ENCODE measurements around the gene SIRT5.

The SIRT5 gene

DNA sequence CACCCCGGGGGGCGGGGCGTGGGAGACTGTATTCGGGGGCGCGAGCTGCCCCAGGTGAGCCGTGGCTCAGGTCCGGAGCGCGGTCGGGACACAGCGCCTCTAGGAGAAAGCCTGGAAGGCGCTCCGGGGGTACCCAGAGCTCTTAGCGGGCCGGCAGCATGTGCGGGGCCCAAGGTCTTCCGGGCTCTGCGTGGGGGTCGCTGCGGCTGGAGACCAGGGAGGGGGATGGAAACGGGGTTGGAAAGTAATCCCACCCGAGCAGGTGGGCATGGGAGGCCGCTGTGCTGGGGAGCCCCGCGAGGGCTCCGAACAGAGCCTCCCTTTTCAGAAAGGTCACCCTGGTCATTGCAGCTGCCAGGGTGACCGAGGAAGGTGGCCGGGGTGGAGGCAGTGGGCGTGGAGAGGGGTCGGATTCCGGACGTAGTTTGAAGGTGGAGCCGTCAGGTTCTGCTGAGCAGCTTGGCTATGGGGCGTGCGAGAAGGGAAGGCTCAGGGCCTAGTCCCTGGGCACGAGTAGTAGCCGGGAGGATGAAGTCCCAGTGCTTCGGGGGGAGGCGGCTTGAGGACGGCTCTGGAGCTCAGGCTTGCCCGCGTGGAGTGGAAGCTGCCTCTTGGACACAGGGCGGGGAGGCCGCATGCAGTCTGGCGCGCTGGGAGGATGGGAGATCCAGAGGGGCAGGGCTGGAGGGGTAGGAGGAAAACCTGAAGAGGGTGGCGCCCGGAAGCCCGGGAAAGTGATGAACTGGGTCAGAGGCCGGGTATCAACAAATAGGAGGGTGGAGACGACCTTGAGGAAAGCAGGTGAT lies at the start of gene SIRT5:
SIRT5 (plus strand) TSS at position 31 of the 806 bp plus-strand sequence. CDS start 9,510 bp downstream, outside the sequence.
- DNase-seq (ENCODE audit: low read depth): peak; percentile 32

DNA sequence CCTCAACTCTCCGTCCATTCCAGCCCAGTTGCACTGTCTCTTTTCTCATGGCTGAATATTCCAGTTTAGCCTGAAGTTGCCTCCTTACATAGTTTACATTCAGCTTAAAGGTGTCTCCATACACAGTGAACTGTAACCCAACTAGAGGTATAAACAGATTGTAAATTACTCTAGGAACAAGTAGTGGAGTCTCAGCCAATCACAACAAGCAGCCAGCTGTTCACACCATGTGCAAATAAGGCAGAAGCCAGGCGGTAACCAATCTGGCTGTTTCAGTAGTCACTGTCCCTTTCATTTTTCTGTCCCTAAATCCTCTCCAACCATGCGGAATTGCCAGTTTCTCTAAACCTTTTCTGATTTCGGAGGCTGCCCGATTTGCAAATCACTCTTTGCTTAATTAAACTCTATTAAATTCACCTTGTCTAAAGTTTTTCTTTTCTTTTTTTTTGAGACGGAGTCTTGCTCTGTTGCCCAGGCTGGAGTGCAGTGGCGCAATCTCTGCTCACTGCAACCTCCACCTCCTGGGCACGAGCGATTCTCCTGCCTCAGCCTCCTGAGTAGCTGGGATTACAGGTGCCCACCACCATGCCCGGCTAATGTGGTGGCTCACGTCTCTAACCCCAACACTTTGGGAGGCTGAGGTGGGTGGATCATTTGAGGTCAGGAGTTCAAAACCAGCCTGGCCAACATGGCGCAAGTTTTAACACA lies 49.4 kb upstream of the SIRT5 start:
- DNase-seq (ENCODE audit: low read depth): no peak

DNA sequence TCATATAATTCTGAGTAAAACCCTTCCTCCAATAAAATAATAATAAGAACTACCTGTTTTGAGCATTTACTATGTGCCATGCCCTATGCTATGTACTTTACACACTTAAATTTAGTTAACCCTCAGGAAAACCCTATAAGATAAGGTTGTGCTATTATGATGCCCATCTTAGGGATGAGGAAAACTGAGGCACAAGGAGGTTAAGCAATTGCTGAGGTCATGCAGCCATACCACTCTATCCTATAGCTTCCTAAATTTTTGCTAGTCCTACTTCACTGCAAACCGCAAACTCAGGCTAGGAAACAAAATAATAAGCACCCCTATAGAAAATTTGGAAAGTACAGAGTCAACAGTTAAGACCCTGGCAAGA lies 48.1 kb upstream of the SIRT5 start:
- no peak for DNase-seq (ENCODE audit: low read depth)

DNA sequence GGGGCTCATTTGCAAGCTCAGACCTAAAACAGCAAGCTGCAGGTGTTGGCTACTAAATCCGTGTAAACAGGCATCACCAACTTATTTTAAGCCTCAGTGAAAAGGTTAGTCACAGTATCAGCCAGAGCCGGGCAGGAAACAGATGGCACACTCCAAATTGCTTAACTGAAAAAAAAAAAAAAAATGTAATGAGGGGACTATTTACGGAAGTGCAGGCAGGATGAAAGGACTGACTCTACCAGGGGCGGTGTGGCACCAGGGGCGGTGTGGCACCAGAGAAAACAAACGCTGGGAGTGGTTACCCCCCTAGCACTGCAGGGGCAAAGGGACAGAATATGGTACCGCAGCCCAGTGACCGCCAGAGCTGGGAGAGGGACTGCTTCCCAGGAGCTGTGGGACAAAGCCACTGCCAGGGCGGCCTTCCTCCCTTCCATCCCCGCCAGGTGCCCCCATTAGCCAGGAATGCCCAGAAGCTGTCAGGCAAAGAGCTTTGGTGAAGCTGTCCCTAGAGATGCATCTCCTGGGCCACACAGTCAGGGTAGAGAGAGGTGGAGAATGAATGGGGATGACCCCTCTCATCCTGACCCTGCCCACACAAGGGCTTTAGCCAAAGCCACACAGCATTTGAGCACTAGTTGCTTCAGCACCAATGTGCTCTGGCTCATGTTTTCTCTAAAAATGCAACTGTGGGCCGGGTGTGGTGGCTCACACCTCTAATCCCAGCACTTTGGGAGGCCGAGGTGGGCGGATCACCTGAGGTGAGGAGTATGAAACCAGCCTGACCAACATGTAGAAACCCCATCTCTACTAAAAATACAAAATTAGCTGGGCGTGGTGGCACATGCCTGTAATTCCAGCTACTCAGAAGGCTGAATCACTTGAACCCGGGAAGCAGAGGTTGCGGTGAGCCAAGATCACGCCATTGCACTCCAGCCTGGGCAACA lies 47.4 kb upstream of the SIRT5 start:
- no peak for DNase-seq (ENCODE audit: low read depth)

DNA sequence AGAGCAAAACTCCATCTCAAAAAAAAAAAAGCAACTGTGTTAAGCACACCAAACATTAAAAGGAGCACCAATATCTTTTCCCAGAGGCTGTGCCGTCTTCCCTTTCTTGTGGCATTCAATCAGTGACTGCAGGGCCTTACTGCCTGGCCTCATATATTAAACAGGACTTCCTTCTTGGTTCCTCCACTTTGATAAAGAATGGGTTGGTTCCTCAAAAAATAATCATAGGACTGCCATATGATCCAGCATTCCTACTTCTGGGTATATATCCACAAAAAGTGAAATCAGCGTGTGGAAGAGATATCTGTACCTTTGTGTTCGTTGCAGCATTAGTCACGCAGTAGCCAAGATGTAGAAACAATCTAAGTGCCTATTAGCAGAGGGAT lies 46.7 kb upstream of the SIRT5 start:
- no peak for DNase-seq (ENCODE audit: low read depth)

DNA sequence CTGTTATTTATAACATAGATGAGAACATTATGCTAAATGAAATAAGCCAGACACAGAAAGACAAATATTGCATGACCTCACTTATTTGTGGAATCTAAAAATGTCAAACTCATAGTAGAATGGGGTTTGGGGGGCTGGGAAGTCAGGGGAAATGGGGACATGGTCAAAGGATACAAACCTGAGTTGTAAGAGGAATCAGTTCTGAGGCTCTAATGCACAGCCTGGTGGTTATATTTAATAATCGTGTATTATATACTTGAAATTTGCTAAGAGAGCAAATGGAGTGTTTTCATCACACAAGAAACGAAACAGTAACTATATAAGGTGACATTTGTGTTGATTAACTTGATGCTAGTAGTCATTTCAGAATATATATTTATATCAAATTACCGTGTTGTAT lies 46.2 kb upstream of the SIRT5 start:
- DNase-seq (ENCODE audit: low read depth): no peak

DNA sequence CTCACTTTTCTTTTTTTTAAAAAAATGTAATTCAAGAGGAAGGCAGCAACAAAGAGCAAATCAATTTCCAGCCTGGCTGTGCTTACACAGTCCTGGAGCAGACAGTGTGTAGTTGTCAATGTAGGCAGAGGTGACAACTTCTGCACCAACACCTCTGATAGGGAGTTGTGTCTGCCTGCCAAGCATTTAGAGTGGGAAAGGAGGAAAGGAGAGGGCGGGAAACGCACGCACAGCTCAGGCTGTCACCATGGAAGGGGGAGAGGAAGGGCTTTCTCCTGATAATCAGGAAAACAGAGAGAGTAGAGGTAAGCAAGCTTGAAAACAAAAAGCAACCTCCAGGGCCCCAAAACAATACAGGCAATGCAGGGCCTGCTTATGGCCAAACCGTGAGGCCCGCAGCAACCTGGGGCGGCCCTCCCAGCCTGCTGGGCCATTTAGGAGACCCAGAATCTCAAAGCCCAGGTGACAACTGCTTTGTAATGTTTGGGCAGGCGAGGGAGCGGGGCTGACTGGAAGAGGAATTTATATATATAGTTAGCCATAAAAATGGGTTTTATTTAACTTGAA lies 45.5 kb upstream of the SIRT5 start:
- no peak for DNase-seq (ENCODE audit: low read depth)

DNA sequence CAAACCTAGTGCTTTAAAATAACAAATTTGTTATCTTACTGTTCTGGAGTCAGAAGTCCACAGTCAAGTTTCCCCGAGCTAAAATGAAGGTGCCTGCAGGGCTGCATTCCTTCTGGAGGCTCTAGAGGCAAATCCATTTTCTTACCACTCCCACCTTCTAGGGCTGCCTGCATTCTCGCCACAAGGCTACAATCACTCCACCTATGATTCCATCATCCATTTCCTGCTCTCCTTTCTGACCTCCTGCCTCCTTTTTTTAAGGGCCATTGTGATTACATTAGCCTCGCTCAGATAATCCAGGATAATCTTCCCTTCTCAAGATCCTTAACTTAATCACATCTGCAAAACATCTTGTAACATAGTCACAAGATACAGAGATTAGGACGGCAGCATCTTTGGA lies 42.4 kb upstream of the SIRT5 start:
- no peak for DNase-seq (ENCODE audit: low read depth)

DNA sequence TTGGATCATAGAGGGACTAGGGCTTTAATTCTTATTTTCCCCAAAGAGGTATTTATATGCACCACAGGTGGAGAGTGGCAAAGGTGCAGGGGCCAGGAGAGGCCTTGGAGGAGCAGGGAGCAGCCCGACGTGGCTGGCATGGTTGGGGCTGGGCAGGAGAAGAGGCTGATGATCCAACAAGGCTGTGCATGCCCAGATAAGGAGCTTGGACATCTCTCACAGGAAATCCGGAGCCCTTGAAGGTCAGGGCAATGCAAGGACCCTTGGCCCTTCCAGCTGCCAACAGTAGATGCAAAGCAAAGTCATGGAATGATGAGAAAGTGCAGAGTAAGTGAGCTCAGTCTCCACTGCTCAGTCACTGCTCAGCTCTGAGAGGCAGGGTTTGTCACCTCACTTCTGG lies 39.9 kb upstream of the SIRT5 start:
- DNase-seq (ENCODE audit: low read depth): no peak

DNA sequence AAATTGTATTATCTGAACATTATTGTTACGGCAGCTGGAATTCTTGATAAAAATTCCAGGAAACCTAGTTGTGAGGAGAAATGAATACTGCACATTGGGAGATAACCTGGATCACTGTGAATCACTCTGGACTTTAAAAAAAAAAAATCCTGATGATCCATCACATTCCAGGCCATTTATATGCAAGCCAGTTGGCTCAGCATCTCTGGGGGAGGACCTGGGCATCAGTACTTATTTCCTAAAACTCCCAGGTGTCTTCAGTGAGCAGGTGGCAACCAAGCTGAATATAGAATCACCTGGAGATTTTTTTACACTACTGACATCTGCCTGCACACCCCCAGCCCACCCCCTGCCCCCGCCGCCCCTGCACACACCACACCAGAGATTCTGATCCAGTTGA lies 39.1 kb upstream of the SIRT5 start:
- DNase-seq (ENCODE audit: low read depth): no peak

DNA sequence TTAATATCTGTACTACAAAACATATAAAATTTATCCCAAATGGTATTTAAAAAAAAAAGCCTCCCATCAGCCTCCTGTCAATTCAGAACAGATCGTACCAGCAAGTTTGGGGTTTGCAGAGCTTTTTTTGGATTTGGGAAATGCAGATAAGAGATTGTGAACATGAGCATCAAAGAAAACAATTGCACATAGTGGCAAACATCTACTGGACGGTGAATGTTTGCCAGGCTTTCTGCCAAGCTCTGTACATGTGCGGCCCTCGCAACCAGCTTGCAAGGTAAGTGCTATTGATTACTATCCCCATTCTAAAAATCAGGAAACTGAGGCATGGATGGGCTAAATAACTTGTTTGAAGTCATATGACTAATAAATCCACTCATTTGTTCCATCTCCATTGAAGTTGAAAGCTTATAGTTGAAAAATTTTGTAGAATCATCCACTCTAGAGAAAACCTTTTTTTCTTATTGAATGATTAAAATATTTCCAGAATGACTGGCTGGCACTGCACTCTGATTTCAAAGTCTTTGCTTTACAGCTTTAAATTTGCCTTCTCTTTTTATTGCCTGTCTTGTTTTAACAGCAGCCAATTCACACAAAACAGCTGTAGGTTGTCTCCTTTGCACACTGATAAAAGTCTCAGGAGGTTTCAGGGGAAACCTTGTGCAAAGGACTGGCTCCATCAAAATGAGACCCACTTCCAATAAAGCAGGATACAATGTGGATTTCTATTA lies 37.4 kb upstream of the SIRT5 start:
- DNase-seq (ENCODE audit: low read depth): no peak

DNA sequence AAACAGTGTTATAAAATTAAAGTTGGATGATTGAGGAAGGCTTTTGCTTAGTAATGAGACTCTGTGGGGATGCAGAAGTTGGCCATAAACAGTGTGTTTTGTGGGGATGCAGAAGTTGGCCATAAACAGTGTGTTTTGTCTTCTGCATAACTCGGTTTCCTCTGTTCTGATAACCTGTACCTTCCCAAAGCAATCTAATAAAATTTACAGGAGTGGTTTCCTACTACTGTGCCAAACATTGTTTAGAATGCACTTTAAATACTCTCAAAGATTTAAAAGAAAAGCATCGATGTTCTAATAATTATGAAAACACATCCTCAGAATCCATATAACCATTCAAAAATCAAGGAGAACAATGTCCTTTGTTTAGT lies 36.9 kb upstream of the SIRT5 start:
- DNase-seq (ENCODE audit: low read depth): no peak

DNA sequence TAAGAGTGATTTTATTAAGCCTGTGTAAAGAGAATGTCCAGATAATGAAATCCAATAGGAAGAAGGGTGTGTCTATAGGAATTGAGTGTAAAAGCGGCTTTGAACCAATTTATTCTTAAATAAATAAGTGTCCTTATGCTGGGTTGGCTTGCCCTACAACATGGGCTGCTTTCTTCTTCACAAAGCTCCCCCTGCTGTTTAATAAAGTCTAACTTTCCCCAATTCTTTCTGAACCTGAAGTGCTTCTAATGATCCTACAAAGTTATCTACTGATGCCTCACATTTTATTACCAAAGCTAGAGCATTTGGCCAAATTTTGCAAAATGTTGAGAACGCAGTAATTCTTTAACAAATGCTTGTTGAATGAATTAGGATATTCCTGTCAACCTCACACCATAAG lies 36.3 kb upstream of the SIRT5 start:
- DNase-seq (ENCODE audit: low read depth): no peak

DNA sequence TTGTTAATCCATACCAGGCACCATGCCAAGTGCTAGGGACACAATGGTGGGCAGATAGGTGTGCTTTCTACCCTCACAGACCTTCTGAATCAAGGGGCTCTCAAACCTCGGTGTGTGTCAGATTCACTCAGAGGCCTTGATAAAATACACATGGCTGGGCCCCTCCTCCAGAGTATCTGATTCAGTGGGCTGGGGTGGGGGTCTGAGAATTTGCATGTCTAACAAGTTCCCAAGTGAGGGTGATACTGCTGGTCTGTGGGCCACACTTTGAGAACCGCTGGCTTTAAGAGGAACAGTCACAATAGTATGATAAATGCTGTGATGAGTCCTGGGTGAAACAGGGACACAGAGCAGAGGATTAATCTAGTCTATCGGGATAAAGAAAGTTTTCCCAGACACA lies 35.8 kb upstream of the SIRT5 start:
- DNase-seq (ENCODE audit: low read depth): no peak

DNA sequence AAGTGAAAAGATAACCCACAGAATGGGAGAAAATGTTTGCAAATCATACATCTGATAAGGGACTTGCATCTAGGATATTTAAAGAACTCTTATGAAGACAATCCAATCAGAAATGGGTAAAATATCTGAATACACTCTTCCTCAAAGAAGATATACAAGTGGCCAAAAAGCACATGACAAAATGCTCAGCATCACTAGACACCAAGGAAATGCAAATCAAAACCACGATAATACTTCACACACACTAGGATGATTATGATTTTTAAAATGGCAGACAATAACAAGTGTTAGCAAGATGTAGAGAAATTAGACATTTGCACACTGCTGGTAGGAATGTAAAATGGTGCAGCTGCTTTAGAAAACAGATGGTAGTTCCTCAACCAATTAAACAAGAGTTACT lies 34.8 kb upstream of the SIRT5 start:
- no peak for DNase-seq (ENCODE audit: low read depth)

DNA sequence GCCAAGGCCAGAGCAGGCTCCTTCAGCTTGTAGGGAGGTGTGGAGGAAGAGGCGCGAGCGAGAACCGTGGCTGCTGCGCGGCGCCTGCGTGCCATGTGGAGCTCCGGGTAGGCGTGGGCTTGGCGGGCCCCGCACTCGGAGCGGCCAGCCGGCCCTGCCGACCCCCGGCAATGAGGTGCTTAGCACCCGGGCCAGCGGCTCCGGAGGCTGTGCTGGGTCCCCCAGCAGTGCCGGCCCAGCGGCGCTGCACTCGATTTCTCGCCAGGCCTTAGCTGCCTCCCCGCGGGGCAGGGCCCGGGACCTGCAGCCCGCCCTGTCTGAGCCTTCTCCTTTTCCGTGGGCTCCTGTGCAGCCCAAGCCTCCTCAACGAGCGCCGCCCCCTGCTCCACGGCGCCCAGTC lies 32.9 kb upstream of the SIRT5 start:
- no peak for DNase-seq (ENCODE audit: low read depth)

DNA sequence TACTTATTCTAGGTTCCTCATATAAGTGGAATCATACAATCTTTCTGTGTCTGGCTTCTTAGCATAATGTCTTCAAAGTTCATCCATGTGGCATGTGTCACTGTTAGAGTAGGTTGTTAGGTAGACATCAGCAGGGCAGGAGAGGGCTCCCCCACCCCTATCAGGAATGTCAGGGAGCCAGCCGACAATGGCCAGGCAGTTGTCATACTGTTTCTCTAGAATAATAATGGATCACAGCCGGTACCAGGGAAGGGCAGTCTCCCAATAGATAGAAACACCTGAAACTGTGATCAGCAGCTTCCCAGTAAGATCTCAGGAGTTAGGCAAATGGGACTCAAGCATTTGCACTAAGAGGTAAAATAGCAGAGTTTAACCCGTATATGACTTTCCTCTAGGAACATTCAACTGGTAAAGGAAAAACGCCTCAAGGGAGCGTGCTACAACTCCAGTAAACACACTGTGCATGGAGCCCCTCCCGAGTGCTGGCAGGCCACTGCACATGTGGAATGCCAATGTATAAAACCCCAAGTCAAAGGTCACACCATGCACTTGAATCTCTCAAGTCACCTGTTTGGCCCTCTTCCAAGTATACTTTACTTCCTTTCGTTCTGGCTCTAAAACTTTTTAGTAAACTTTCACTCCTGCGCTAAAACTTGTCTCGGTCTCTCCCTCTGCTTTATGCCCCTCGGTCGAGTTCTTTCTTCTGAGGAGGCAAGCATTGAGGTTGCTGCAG lies 29.8 kb upstream of the SIRT5 start:
- DNase-seq (ENCODE audit: low read depth): no peak

DNA sequence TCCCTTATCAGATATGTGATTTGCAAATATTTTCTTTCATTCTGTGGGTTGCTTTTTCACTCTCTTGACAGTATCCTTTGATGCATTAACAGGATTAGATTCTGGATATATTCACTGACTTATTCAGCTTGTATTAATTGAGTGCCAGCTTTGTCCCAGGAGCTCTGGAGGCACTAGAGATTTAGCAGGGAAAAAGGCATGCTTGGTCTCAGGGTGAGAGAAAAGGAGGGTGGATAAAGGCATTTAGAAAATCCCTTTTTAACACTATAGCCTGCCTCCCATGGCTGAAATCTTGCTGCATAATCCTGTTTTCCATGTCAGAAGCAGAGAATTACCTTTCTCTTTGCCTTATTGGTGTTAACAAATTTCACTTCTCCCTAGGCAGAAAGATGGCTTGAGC lies 28.5 kb upstream of the SIRT5 start:
- DNase-seq (ENCODE audit: low read depth): no peak

DNA sequence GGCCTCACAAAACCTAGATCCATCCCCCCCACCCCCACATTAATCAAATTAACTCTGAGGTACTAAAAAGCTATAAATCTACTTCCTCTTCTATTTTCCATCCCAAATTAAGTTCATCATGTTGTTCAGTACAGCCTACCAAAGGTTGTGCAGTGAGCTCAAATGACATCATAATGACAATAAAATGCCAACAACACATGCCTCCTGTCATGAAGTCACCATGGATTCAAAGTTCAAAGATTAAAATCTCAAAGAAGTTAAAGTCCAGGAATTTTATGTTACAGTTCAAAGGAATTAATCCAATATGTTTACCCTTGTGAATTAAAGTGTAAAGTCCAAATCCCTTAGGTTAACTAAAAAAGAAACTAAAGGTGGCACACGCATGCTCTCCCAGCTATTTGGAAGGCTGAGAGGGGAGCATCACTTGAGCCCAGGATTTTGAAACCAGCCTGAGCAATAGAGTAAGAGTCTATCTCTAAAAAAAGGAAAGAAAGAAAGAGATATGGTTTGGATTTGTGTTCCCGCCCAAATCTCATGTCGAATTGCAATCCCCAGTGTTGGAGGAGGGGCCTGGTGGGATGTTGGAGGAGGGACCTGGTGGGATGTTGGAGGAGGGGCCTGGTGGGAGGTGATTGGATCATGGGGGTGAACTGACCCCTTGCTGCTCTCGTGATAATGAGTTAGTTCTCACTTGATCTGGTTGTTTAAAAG lies 25.7 kb upstream of the SIRT5 start:
- no peak for DNase-seq (ENCODE audit: low read depth)

DNA sequence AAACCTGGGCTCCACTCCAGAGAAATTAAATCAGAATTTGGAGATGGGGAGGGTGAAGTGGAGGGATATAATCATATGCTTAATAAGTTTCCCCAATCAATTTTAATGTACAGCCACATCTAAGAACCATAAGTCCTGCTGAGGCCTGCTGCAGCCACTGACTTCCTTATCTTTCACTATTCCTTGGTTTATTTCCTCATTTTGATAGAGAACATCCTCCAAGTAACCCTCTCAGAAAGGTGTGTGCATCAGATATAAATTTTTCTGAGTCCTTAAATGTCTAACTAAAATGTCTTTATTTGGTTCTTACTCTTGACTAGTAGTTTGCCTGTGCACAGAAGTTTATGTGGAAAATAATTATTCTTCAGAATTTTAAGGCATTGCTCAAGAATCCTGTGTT lies 23.7 kb upstream of the SIRT5 start:
- no peak for DNase-seq (ENCODE audit: low read depth)
